Measurements from ENCODE around the gene TOM1L2.
"Not testable (repeated sequence)": the region's sequence is repeated elsewhere in the genome, so short reads cannot be mapped to it uniquely, and the experiment has no call there.

The TOM1L2 gene

GRCh38 chr17:17957584-17957916 lies 14.7 kb downstream of the TOM1L2 start:
- no peak for DNase-seq
- H3K4me3 Mint-ChIP-seq, result peak overlapping the region; percentile 47 to 80
- peak overlapping the region; percentile 96 to 97 for H3K27ac Mint-ChIP-seq
- H3K9me3 Mint-ChIP-seq, result no peaks in the 10 kb centered on the region
- ATAC-seq (replicated peaks), result peak; percentile 6
- H3K27me3 Mint-ChIP-seq, result no peaks in the 10 kb centered on the region
- H3K4me1 Mint-ChIP-seq (ENCODE audit: low read depth in 2 of 2), result peaks cover 40 to 41% of the 10 kb centered on the region in 2 donors
- peaks cover 12% of the 10 kb centered on the region for H3K36me3 Mint-ChIP-seq (ENCODE audit: insufficient read depth)

DNA sequence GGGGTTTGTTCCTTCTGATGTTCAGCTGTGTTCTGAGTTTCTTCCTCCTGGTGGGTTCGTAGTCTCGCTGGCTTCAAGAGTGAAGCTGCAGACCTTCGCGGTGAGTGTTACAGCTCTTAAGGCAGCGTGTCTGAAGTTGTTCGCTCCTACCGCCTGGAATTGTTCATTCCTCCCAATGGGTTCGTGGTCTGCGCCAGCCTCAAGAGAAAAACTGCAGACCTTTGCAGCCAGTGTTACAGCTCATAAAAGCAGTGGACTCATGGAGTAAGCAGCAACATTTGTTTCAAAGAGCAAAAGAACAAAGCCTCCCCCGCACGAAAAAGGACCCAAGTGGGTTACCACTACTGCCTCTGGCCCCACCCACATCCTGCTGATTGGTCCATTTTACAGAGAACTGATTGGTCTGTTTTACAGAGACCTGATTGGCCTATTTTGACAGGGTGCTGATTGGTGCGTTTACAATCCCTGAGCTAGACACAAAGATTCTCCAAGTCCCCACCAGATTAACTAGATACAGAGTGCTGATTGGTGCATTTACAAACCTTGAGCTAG lies 16.3 kb downstream of the TOM1L2 start:
- ATAC-seq (replicated peaks); H3K27me3 Mint-ChIP-seq; H3K27ac Mint-ChIP-seq; DNase-seq; H3K9me3 Mint-ChIP-seq; H3K4me3 Mint-ChIP-seq: not testable (repeated sequence)
- H3K4me1 Mint-ChIP-seq (ENCODE audit: low read depth in 2 of 2), result peaks cover 38% of the 10 kb centered on the region in 2 donors
- H3K36me3 Mint-ChIP-seq (ENCODE audit: insufficient read depth), result peaks cover 12% of the 10 kb centered on the region

GRCh38 chr17:17954079-17954478 lies 18.1 kb downstream of the TOM1L2 start:
- H3K4me1 Mint-ChIP-seq (ENCODE audit: low read depth in 2 of 2), result peaks cover 20 to 27% of the 10 kb centered on the region in 2 donors
- H3K9me3 Mint-ChIP-seq, result no peaks in the 10 kb centered on the region
- H3K27me3 Mint-ChIP-seq, result no peaks in the 10 kb centered on the region
- ATAC-seq (replicated peaks) (no peak), DNase-seq (no peak)
- peaks cover 10% of the 10 kb centered on the region for H3K36me3 Mint-ChIP-seq (ENCODE audit: insufficient read depth)
- H3K4me3 Mint-ChIP-seq, result no peak overlapping the region
- peak overlapping the region in 1 of 2 donors; percentile 59 for H3K27ac Mint-ChIP-seq

GRCh38 chr17:17952691-17953090 lies 19.5 kb downstream of the TOM1L2 start:
- DNase-seq (no peak), ATAC-seq (replicated peaks) (no peak)
- Mint-ChIP-seq H3K36me3 (ENCODE audit: insufficient read depth) (peaks cover 8% of the 10 kb centered on the region), H3K27me3 (no peaks in the 10 kb centered on the region), H3K4me3 (no peak overlapping the region), H3K27ac (no peak overlapping the region), H3K4me1 (ENCODE audit: low read depth in 2 of 2) (peaks cover 11 to 16% of the 10 kb centered on the region in 2 donors), H3K9me3 (no peaks in the 10 kb centered on the region)

DNA sequence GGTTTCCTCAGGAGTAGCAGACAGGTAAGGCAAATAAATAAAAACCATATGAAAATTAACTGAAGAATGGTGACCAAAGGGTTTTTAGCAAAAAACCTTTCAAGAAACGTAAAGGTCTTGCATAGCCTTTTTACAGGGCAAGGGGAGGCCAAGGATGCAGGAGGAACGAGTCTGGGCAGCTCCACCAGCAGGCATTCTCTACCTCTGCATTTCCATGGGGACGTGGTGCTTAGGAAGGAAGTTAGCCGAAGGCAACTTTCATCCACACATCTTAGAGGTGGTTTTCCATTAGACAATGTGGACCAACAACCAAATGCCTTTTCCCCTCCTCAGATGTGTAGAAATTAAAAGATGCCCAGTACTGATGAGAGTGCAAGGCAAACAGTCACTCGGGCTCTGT lies 20.7 kb downstream of the TOM1L2 start:
- peaks cover 4 to 11% of the 10 kb centered on the region in 2 donors for H3K4me1 Mint-ChIP-seq (ENCODE audit: low read depth in 2 of 2)
- H3K36me3 Mint-ChIP-seq (ENCODE audit: insufficient read depth), result peaks cover 8% of the 10 kb centered on the region
- no peak for ATAC-seq (replicated peaks)
- H3K27me3 Mint-ChIP-seq, result no peaks in the 10 kb centered on the region
- no peak for DNase-seq
- no peak overlapping the region for H3K4me3 Mint-ChIP-seq
- H3K9me3 Mint-ChIP-seq, result no peaks in the 10 kb centered on the region
- H3K27ac Mint-ChIP-seq, result no peak overlapping the region

- Mint-ChIP-seq H3K4me1 (ENCODE audit: low read depth in 2 of 2) (peaks cover 4 to 11% of the 10 kb centered on the region in 2 donors), H3K36me3 (ENCODE audit: insufficient read depth) (peaks cover 8% of the 10 kb centered on the region), H3K4me3 (no peak overlapping the region), H3K27ac (no peak overlapping the region), H3K9me3 (no peaks in the 10 kb centered on the region), H3K27me3 (no peaks in the 10 kb centered on the region)
- no peak for DNase-seq
- ATAC-seq (replicated peaks), result no peak
These were observed 21.4 kb downstream of the TOM1L2 start for GRCh38 chr17:17950806-17951205.

- ATAC-seq (replicated peaks), result no peak
- H3K27ac Mint-ChIP-seq, result peak overlapping the region in 1 of 2 donors; percentile 70
- H3K27me3 Mint-ChIP-seq, result no peaks in the 10 kb centered on the region
- H3K4me1 Mint-ChIP-seq (ENCODE audit: low read depth in 2 of 2), result peaks cover 7 to 11% of the 10 kb centered on the region in 2 donors
- no peak for DNase-seq
- H3K4me3 Mint-ChIP-seq, result no peak overlapping the region
- no peaks in the 10 kb centered on the region for H3K9me3 Mint-ChIP-seq
- H3K36me3 Mint-ChIP-seq (ENCODE audit: insufficient read depth), result peaks cover 7% of the 10 kb centered on the region
These were observed 21.9 kb downstream of the TOM1L2 start for GRCh38 chr17:17950347-17950746.

- ATAC-seq (replicated peaks), result no peak
- no peak for DNase-seq
- Mint-ChIP-seq H3K9me3 (no peaks in the 10 kb centered on the region), H3K4me1 (ENCODE audit: low read depth in 2 of 2) (peaks cover 16 to 18% of the 10 kb centered on the region in 2 donors), H3K27ac (no peak overlapping the region), H3K4me3 (no peak overlapping the region), H3K27me3 (no peaks in the 10 kb centered on the region), H3K36me3 (ENCODE audit: insufficient read depth) (no peaks in the 10 kb centered on the region)
These were observed 24.2 kb downstream of the TOM1L2 start for GRCh38 chr17:17947966-17948365.

GRCh38 chr17:17947309-17947708 lies 24.9 kb downstream of the TOM1L2 start:
- H3K4me3 Mint-ChIP-seq, result no peak overlapping the region
- no peaks in the 10 kb centered on the region for H3K27me3 Mint-ChIP-seq
- peaks cover 16 to 18% of the 10 kb centered on the region in 2 donors for H3K4me1 Mint-ChIP-seq (ENCODE audit: low read depth in 2 of 2)
- no peaks in the 10 kb centered on the region for H3K36me3 Mint-ChIP-seq (ENCODE audit: insufficient read depth)
- no peaks in the 10 kb centered on the region for H3K9me3 Mint-ChIP-seq
- H3K27ac Mint-ChIP-seq, result no peak overlapping the region
- no peak for DNase-seq
- no peak for ATAC-seq (replicated peaks)

- Mint-ChIP-seq H3K4me3 (no peak overlapping the region), H3K4me1 (ENCODE audit: low read depth in 2 of 2) (peaks cover 16 to 22% of the 10 kb centered on the region in 2 donors), H3K9me3 (no peaks in the 10 kb centered on the region), H3K36me3 (ENCODE audit: insufficient read depth) (no peaks in the 10 kb centered on the region), H3K27ac (peak overlapping the region in 1 of 2 donors; percentile 11), H3K27me3 (no peaks in the 10 kb centered on the region)
- ATAC-seq (replicated peaks), result no peak
- no peak for DNase-seq
These were observed 26.1 kb downstream of the TOM1L2 start for GRCh38 chr17:17946093-17946492.

- ATAC-seq (replicated peaks), result no peak
- no peak overlapping the region for H3K4me3 Mint-ChIP-seq
- peak overlapping the region in 1 of 2 donors; percentile 35 for H3K27ac Mint-ChIP-seq
- no peaks in the 10 kb centered on the region for H3K27me3 Mint-ChIP-seq
- DNase-seq, result no peak
- H3K9me3 Mint-ChIP-seq, result no peaks in the 10 kb centered on the region
- H3K4me1 Mint-ChIP-seq (ENCODE audit: low read depth in 2 of 2), result peaks cover 16 to 22% of the 10 kb centered on the region in 2 donors
- H3K36me3 Mint-ChIP-seq (ENCODE audit: insufficient read depth), result no peaks in the 10 kb centered on the region
These were observed 27.5 kb downstream of the TOM1L2 start for GRCh38 chr17:17944743-17945142.

- no peak for DNase-seq
- no peaks in the 10 kb centered on the region for H3K9me3 Mint-ChIP-seq
- peaks cover 13 to 22% of the 10 kb centered on the region in 2 donors for H3K4me1 Mint-ChIP-seq (ENCODE audit: low read depth in 2 of 2)
- no peak overlapping the region for H3K27ac Mint-ChIP-seq
- ATAC-seq (replicated peaks), result no peak
- H3K4me3 Mint-ChIP-seq, result no peak overlapping the region
- H3K27me3 Mint-ChIP-seq, result no peaks in the 10 kb centered on the region
- H3K36me3 Mint-ChIP-seq (ENCODE audit: insufficient read depth), result no peaks in the 10 kb centered on the region
These were observed 28.0 kb downstream of the TOM1L2 start for GRCh38 chr17:17944242-17944641.

GRCh38 chr17:17943281-17943984 lies 28.8 kb downstream of the TOM1L2 start:
- DNase-seq (no peak), ATAC-seq (replicated peaks) (no peak)
- Mint-ChIP-seq H3K4me1 (ENCODE audit: low read depth in 2 of 2) (peaks cover 11 to 18% of the 10 kb centered on the region in 2 donors), H3K27ac (no peak overlapping the region), H3K9me3 (no peaks in the 10 kb centered on the region), H3K27me3 (no peaks in the 10 kb centered on the region), H3K4me3 (no peak overlapping the region), H3K36me3 (ENCODE audit: insufficient read depth) (no peaks in the 10 kb centered on the region)

- Mint-ChIP-seq H3K36me3 (ENCODE audit: insufficient read depth) (no peaks in the 10 kb centered on the region), H3K27me3 (no peaks in the 10 kb centered on the region), H3K4me1 (ENCODE audit: low read depth in 2 of 2) (peaks cover 12 to 18% of the 10 kb centered on the region in 2 donors), H3K27ac (no peak overlapping the region), H3K4me3 (no peak overlapping the region), H3K9me3 (no peaks in the 10 kb centered on the region)
- DNase-seq, result no peak
- no peak for ATAC-seq (replicated peaks)
These were observed 29.4 kb downstream of the TOM1L2 start for GRCh38 chr17:17942846-17943245.
